Measurements from ENCODE around the gene XRCC1. TPM values are rescaled to one million over a fixed set of nuclear protein-coding genes. Genes with fewer than 3 reads are reported as not detected.

The XRCC1 gene
- total and polyA plus RNA-seq, 2 of the 8 experiments (the other 6 are each of a cell fraction or from before 2014, with no cell fraction given): 42.5 to 44.4 TPM

DNA sequence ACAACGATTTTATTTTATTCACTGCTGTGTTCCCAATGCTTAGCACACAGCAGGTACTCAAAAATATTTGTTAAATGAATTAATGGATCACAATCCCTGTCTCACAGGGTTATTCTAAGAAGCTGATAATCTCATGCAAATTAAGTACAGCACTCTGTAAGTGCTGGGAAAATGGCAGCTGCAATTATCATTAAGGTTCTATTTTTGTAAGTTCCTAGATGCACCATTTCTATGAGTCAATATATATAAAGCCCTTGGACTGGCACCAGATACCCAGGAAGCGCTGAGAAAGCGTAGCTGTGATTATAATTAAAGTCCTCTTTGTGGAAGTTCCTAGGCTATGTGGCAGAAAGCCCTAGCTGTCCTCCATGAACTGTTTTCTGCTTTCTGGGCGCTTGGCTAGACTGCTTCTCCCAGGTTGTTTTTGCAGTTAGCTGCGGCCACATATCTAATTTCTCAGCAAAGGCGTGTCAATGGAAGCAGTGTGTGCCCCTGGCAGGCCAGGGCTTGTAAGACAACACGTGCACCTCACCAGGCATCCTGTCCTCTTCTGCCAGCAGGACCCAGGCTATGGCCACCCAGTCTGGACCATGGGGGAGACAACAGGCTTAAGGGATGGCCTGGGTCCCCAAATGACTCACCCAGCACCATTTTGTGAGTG is 31.4 kb upstream of the XRCC1 start:
- Histone ChIP-seq H3K4me3 (ENCODE audit: extremely low read depth in 1 of 4, insufficient read depth in 2 of 4, low read depth in 3 of 4, low read length in 4 of 4) (no peak overlapping the region), H2BK120ac (replicated peaks; ENCODE audit: low read depth, low read length) (no peak overlapping the region), H3K14ac (ENCODE audit: insufficient read length) (no peak overlapping the region), H4K5ac (ENCODE audit: insufficient read length, low read depth, low read length) (no peak overlapping the region), H3K79me1 (ENCODE audit: low read depth, low read length) (no peaks in the 10 kb centered on the region), H2AFZ (ENCODE audit: low read length) (no peak overlapping the region), H3K23me2 (ENCODE audit: low read depth, low read length) (no peaks in the 10 kb centered on the region; the same call in 1 of the 2 replicates), H2BK5ac (ENCODE audit: low read depth, low read length) (no peak overlapping the region), H3K9ac (replicated peaks in 1 of 4; ENCODE audit: extremely low read depth in 1 of 4, low read depth in 3 of 4, low read length in 3 of 4) (no peak overlapping the region), H3K9me3 (ENCODE audit: insufficient read depth in 2 of 2, low read depth in 1 of 2, low read length in 1 of 2) (no peaks in the 10 kb centered on the region), H3K27me3 (replicated peaks in 1 of 4; ENCODE audit: control insufficient read depth in 3 of 4, extremely low read depth in 1 of 4, insufficient read depth in 3 of 4, low read length in 3 of 4) (no peaks in the 10 kb centered on the region), H2BK20ac (ENCODE audit: low read length) (no peak overlapping the region), H4K91ac (replicated peaks; ENCODE audit: insufficient read length, low read length) (no peak overlapping the region), H3K56ac (replicated peaks; ENCODE audit: insufficient read length, low read depth, low read length) (no peak overlapping the region), H3K23ac (ENCODE audit: insufficient read length) (no peak overlapping the region), H3K4me1 (replicated peaks in 1 of 4; ENCODE audit: control insufficient read depth in 3 of 4, insufficient read depth in 4 of 4, low read length in 3 of 4) (no peaks in the 10 kb centered on the region), H3K4me2 (ENCODE audit: insufficient read depth in 1 of 2, low read depth in 2 of 2, low read length in 2 of 2) (no peak overlapping the region), H2BK15ac (ENCODE audit: low read length) (no peak overlapping the region), H2BK12ac (ENCODE audit: low read depth, low read length) (no peak overlapping the region), H3K27ac (ENCODE audit: low read depth, low read length) (no peak overlapping the region), H3K79me2 (ENCODE audit: control insufficient read depth in 1 of 2, insufficient read depth in 2 of 2, low read length in 2 of 2) (no peaks in the 10 kb centered on the region), H3K18ac (ENCODE audit: extremely low read depth, low read length) (no peak overlapping the region), H4K20me1 (replicated peaks in 1 of 2; ENCODE audit: control insufficient read depth in 1 of 2, insufficient read depth in 2 of 2, low read length in 2 of 2) (peaks cover 0 to 7% of the 10 kb centered on the region in 2 experiments), H3K36me3 (ENCODE audit: control insufficient read depth in 2 of 4, insufficient read depth in 4 of 4, low read length in 3 of 4) (no peaks in the 10 kb centered on the region; a peak in 1 of 8 replicates), H3K4ac (replicated peaks; ENCODE audit: insufficient read length, low read depth, low read length) (no peak overlapping the region), H4K8ac (ENCODE audit: extremely low read depth, insufficient read depth, low read length) (no peak overlapping the region), H2AK5ac (ENCODE audit: low read depth, low read length) (no peak overlapping the region)
- no peak for FAIRE-seq
- POLR2A ChIA-PET (ENCODE audit: partially characterized antibody): interaction anchor here (0.9 to 3.4 kb wide), 3 partner anchors 10 to 36 kb away, joined by 3 to 17 read pairs (median 5); partner anchors contain the start of genes IRGQ and ZNF576
- no peak for DNase-seq (ENCODE audit: low read depth in 1 of 2, low spot score in 2 of 2)
- CTCF ChIA-PET (ENCODE audit: partially characterized antibody): interaction anchor here (0.6 to 2.1 kb wide), 5 partner anchors 9 to 71 kb away, joined by 3 to 9 read pairs (median 7); partner anchors contain the start of genes IRGQ and ZNF576
- 89% methylated on average over 7 of the region's 7 CpGs; no CpG with 5 or more reads in 1 of the 2 experiments for WGBS, 2 experiments (ENCODE audit: extremely low coverage in 1 of 2, insufficient coverage in 1 of 2, insufficient read length in 1 of 2, insufficient replicate concordance in 2 of 2, low coverage in 1 of 2, low lambda C conversion rate in 2 of 2, missing lambda C conversion rate in 1 of 2)
- TF ChIP-seq RXRA (IDR thresholded peaks at IDR 0.05; ENCODE audit: insufficient read depth, low read depth, low read length): no peak
- TF ChIP-seq EP300 (IDR thresholded peaks at IDR 0.05; ENCODE audit: borderline replicate concordance in 1 of 2, low read depth in 2 of 2, low read length in 2 of 2): no peak
- TF ChIP-seq SP1 (IDR thresholded peaks at IDR 0.05; ENCODE audit: low read depth, low read length): no peak
- no peak for TF ChIP-seq ASH2L (IDR thresholded peaks at IDR 0.05; ENCODE audit: low read length)
- TF ChIP-seq, protein P1, sequence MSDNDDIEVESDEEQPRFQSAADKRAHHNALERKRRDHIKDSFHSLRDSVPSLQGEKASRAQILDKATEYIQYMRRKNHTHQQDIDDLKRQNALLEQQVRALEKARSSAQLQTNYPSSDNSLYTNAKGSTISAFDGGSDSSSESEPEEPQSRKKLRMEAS (IDR thresholded peaks at IDR 0.05): no peak
- TF ChIP-seq RAD21 (IDR thresholded peaks at IDR 0.05 in 1 of 2, conservative IDR thresholded peaks at IDR 0.05 in 1 of 2; ENCODE audit: low read depth in 2 of 2, low read length in 2 of 2): no peak
- no peak for TF ChIP-seq BCL11A (IDR thresholded peaks at IDR 0.05; ENCODE audit: low read depth in 2 of 2, low read length in 2 of 2)
- TF ChIP-seq TEAD4 (IDR thresholded peaks at IDR 0.05; ENCODE audit: low read depth, low read length): no peak
- no peak for TF ChIP-seq SIRT6 (IDR thresholded peaks at IDR 0.05; ENCODE audit: low read length)
- no peak for TF ChIP-seq GABPA (IDR thresholded peaks at IDR 0.05; ENCODE audit: borderline replicate concordance, insufficient read depth, low read length)
- TF ChIP-seq, protein P2, sequence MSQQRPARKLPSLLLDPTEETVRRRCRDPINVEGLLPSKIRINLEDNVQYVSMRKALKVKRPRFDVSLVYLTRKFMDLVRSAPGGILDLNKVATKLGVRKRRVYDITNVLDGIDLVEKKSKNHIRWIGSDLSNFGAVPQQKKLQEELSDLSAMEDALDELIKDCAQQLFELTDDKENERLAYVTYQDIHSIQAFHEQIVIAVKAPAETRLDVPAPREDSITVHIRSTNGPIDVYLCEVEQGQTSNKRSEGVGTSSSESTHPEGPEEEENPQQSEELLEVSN (IDR thresholded peaks at IDR 0.05): no peak
- TF ChIP-seq TBP (IDR thresholded peaks at IDR 0.05; ENCODE audit: low read depth, low read length): no peak
